Neutrophil (primary cell): ENCODE data around the gene SF3B6.

Experiments used
- H3K27ac ChIP-seq: fragments of 200-600 bp; sonication (generic); 2 replicates; pipeline ENCODE4 v1.5.1; 2016; ENCODE audit warnings: mild to moderate bottlenecking, moderate library complexity
- H3K27me3 ChIP-seq: fragments of 200-600 bp; sonication (generic); 2 replicates; pipeline ENCODE4 v1.6.0; 2016; ENCODE audit warnings: mild to moderate bottlenecking
- H3K36me3 ChIP-seq: fragments of 200-600 bp; sonication (generic); 2 replicates; pipeline ENCODE4 v1.5.1; 2017
- H3K4me1 ChIP-seq, 2 experiments: fragments of 200-600 bp in 1 of 2; sonication (generic) in 1 of 2; 1 replicate in 1 of 2; 2 replicates in 1 of 2; pipeline versions ENCODE4 v1.5.1 to v1.6.1; 2013 to 2016; ENCODE audit warnings: low read depth in 1 of 2, low read length in 1 of 2, mild to moderate bottlenecking in 1 of 2, moderate library complexity in 1 of 2; ENCODE audit not compliant: control insufficient read depth in 1 of 2, insufficient read depth in 1 of 2
- H3K4me3 ChIP-seq, 2 experiments: fragments of 200-600 bp in 1 of 2; sonication (generic) in 1 of 2; 1 replicate in 1 of 2; 2 replicates in 1 of 2; pipeline ENCODE4 v1.5.1; 2013 to 2016; ENCODE audit warnings: low read depth in 1 of 2, low read length in 1 of 2, mild to moderate bottlenecking in 1 of 2, moderate library complexity in 1 of 2
- H3K9me3 ChIP-seq: fragments of 200-600 bp; sonication (generic); 2 replicates; pipeline ENCODE4 v1.5.1; 2016
- TF ChIP-seq, protein P1 (sequence below): fragments of 200-600 bp; sonication (generic); IDR thresholded peaks from 2 replicates; pipeline ENCODE4 v1.5.1; 2016; ENCODE audit warnings: antibody characterized with exemption

Gene SF3B6

DNA sequence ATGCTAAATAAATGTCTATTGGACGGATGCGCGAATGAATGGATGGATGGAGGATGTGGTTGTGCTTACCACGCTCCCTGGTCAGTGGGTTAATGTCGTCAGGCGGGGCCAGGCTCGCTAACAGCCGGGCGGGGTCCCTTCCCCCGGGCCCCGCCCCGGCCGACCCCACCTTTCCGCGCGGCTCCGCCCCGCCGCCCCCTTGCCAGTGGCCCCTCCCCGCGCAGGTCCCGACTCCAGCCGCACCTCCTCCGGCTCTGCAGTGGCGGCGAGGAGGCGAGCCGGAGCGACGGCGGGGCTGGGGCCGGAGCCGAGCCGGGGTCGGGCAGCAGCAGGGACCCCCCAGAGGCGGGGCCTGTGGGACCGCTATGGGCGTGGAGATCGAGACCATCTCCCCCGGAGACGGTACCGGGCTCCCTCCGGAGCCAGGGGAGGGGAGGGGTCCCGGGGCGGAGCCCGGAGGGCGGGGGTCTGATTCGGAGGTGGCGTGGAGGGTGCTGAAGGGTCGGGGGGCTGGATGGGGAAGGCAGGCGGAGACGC is 26.6 kb downstream of the SF3B6 start, which contains the start of gene FKBP1B:
TSS of gene FKBP1B (plus strand) at position 257 of the 537 bp plus-strand sequence. CDS start at position 366, 109 bp downstream.
- Histone ChIP-seq H3K27ac (no peak within 1 kb of the TSS), H3K4me3 (peak within 1 kb of the TSS; percentile 29 to 53), H3K9me3 (no peaks in the 10 kb centered on the region), H3K36me3 (no peaks in the 10 kb centered on the region), H3K4me1 (peaks cover 29 to 31% of the 10 kb centered on the region in 2 experiments), H3K27me3 (peaks cover 69% of the 10 kb centered on the region)
- TF ChIP-seq, protein P1, sequence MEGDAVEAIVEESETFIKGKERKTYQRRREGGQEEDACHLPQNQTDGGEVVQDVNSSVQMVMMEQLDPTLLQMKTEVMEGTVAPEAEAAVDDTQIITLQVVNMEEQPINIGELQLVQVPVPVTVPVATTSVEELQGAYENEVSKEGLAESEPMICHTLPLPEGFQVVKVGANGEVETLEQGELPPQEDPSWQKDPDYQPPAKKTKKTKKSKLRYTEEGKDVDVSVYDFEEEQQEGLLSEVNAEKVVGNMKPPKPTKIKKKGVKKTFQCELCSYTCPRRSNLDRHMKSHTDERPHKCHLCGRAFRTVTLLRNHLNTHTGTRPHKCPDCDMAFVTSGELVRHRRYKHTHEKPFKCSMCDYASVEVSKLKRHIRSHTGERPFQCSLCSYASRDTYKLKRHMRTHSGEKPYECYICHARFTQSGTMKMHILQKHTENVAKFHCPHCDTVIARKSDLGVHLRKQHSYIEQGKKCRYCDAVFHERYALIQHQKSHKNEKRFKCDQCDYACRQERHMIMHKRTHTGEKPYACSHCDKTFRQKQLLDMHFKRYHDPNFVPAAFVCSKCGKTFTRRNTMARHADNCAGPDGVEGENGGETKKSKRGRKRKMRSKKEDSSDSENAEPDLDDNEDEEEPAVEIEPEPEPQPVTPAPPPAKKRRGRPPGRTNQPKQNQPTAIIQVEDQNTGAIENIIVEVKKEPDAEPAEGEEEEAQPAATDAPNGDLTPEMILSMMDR = no peak

DNA sequence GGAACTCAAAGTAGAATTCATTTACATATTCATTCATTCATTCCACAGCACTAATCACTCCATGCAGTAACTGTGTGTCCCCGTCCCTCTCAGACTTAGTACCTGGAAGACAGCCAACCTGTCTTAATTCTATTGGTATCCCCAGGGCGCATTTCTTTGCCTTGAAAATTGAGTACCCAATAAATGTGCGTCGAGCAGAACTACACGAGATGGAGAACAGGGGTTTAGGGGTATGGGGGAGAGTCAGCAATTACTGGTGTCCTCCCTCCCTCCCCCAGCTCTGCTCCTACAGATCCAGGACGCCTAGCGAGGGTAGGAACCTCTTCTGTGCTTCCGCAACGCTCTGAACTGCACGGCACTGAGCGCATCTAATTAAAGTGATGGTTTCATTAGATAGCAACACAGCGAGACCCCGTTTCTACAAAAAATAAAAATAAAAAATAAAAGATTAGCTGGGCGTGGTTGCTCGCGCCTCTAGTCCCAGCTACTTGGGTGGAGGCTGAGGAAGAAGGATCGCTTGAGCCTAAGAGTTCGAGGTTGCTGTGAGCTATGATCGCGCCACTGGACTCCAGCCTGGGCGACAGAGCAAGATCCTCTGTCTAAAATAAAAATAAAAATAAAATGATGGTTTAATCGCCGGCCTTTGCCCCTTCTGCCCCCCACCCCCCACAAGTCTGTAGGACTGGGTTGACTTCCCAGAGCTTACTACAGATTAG is 27.2 kb downstream of the SF3B6 start:
- Histone ChIP-seq H3K27ac (no peak overlapping the region), H3K4me3 (peak overlapping the region; percentile 29 to 53), H3K9me3 (no peaks in the 10 kb centered on the region), H3K27me3 (peaks cover 69% of the 10 kb centered on the region), H3K36me3 (no peaks in the 10 kb centered on the region), H3K4me1 (peaks cover 29 to 31% of the 10 kb centered on the region in 2 experiments)
- TF ChIP-seq, protein P1 = no peak

- TF ChIP-seq, protein P1 = no peak
- Histone ChIP-seq H3K27ac (no peak overlapping the region), H3K9me3 (no peaks in the 10 kb centered on the region), H3K27me3 (peaks cover 65% of the 10 kb centered on the region), H3K4me1 (peaks cover 29 to 31% of the 10 kb centered on the region in 2 experiments), H3K4me3 (peak overlapping the region; percentile 62), H3K36me3 (no peaks in the 10 kb centered on the region)
Observed at GRCh38 chr2:24047703-24048033, 28.5 kb downstream of the SF3B6 start.

GRCh38 chr2:24046930-24047702 is 29.0 kb downstream of the SF3B6 start, which contains the start of gene WDCP:
Gene WDCP (minus strand): TSS chr2:24047391. CDS start chr2:24039494, 7,897 bp downstream.
- H3K27me3 ChIP-seq = peaks cover 60% of the 10 kb centered on the region
- H3K4me1 ChIP-seq = peaks cover 29 to 31% of the 10 kb centered on the region in 2 experiments
- no peaks in the 10 kb centered on the region for H3K36me3 ChIP-seq
- no peaks in the 10 kb centered on the region for H3K9me3 ChIP-seq
- TF ChIP-seq, protein P1 = no peak
- H3K4me3 ChIP-seq = peak within 1 kb of the TSS; percentile 62
- H3K27ac ChIP-seq = no peak within 1 kb of the TSS

DNA sequence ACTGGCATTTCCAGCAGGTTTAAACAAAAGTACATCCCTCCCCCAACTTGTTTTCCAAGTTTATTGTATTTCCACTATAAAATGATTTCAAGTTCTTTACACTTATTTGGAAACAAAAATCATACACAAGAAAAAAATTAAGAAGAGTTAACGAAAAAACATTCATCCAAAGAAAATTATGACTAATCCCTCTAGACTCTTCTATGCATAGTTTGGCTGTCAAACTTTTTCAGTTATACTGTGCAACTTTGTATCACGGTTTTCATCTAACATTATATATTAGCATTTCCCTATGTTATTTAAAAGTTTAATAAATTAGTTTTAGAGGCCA is 29.6 kb downstream of the SF3B6 start:
- TF ChIP-seq, protein P1 = no peak
- no peak overlapping the region for H3K27ac ChIP-seq

More for the DNA sequence above, 29.6 kb downstream of the SF3B6 start:
- Histone ChIP-seq H3K36me3 (no peaks in the 10 kb centered on the region), H3K4me1 (peaks cover 29 to 31% of the 10 kb centered on the region in 2 experiments), H3K4me3 (peak overlapping the region; percentile 62), H3K27me3 (peaks cover 54% of the 10 kb centered on the region), H3K9me3 (no peaks in the 10 kb centered on the region)
